ENCODE data around the gene FHIT.

FHIT gene

GRCh38 chr3:60509471-60509870, 741.8 kb downstream of the FHIT start:
- no peak for DNase-seq (ENCODE audit: low spot score)
- POLR2A ChIA-PET (ENCODE audit: low non-redundant PET), result no interaction called here
- TF ChIP-seq CTCF (conservative IDR thresholded peaks at IDR 0.05; ENCODE audit: low read depth), result no peak
- CTCF ChIA-PET, result no interaction called here
- H3K27ac ChIP-seq, result no peak overlapping the region

GRCh38 chr3:60504827-60505457, 746.3 kb downstream of the FHIT start:
- no peak overlapping the region for H3K27ac ChIP-seq
- DNase-seq (ENCODE audit: low spot score), result no peak
- TF ChIP-seq CTCF (conservative IDR thresholded peaks at IDR 0.05; ENCODE audit: low read depth), result no peak
- ChIA-PET CTCF (no interaction called here), POLR2A (ENCODE audit: low non-redundant PET) (no interaction called here)

GRCh38 chr3:60501314-60501713, 749.9 kb downstream of the FHIT start:
- no peak for TF ChIP-seq CTCF (conservative IDR thresholded peaks at IDR 0.05; ENCODE audit: low read depth)
- no peak for DNase-seq (ENCODE audit: low spot score)
- ChIA-PET CTCF (no interaction called here), POLR2A (ENCODE audit: low non-redundant PET) (no interaction called here)
- no peak overlapping the region for H3K27ac ChIP-seq

GRCh38 chr3:60497902-60498301, 753.4 kb downstream of the FHIT start:
- ChIA-PET POLR2A (ENCODE audit: low non-redundant PET) (no interaction called here), CTCF (no interaction called here)
- no peak for DNase-seq (ENCODE audit: low spot score)
- TF ChIP-seq CTCF (conservative IDR thresholded peaks at IDR 0.05; ENCODE audit: low read depth), result no peak
- H3K27ac ChIP-seq, result no peak overlapping the region

GRCh38 chr3:60490992-60491391, 760.3 kb downstream of the FHIT start:
- POLR2A ChIA-PET (ENCODE audit: low non-redundant PET), result no interaction called here
- H3K27ac ChIP-seq, result no peak overlapping the region
- no peak for DNase-seq (ENCODE audit: low spot score)
- CTCF ChIA-PET, result no interaction called here
- no peak for TF ChIP-seq CTCF (conservative IDR thresholded peaks at IDR 0.05; ENCODE audit: low read depth)

GRCh38 chr3:60475096-60475495, 776.2 kb downstream of the FHIT start:
- no peak for TF ChIP-seq CTCF (conservative IDR thresholded peaks at IDR 0.05; ENCODE audit: low read depth)
- H3K27ac ChIP-seq, result no peak overlapping the region
- DNase-seq (ENCODE audit: low spot score), result no peak
- ChIA-PET POLR2A (ENCODE audit: low non-redundant PET) (no interaction called here), CTCF (no interaction called here)

GRCh38 chr3:60469481-60469880, 781.8 kb downstream of the FHIT start:
- DNase-seq (ENCODE audit: low spot score), result no peak
- ChIA-PET POLR2A (ENCODE audit: low non-redundant PET) (no interaction called here), CTCF (no interaction called here)
- TF ChIP-seq CTCF (conservative IDR thresholded peaks at IDR 0.05; ENCODE audit: low read depth), result no peak
- H3K27ac ChIP-seq, result no peak overlapping the region
